ENCODE measurements around the gene CSRNP3.
A peak's percentile ranks its signal among the peaks of the same experiment; 100 is the strongest.

CSRNP3 gene

DNA sequence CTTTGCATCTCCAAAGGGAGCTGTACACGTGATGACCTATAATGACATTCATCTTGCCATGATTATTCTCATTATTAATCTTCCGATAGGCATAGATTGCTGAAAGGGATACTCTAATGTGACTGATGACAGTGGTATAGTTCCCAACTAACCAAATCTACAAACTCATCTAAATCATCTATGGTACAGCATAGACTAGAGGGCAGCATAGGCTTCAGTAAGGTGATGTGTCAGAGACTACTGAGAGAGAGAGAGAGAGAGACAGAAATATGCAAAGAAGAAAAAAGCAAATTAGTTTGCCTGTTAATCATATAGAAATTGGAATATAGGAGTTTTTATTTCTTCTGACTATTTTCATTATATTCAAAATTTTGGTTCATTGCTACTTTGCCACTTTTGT, 89.3 kb downstream of the CSRNP3 start:
- CTCF ChIA-PET = interaction anchor here (0.7 kb wide), 1 partner anchor 316 kb away, joined by 3 read pairs; no protein-coding TSS in a partner anchor
- POLR2A ChIA-PET = no interaction called here
- no peak for TF ChIP-seq ZNF404 (tag by site-specific recombination; IDR thresholded peaks at IDR 0.05)
- TF ChIP-seq HOXD13 (CRISPR knock-in tag; IDR thresholded peaks at IDR 0.05; ENCODE audit: borderline replicate concordance) = no peak
- no peak for TF ChIP-seq ZNF416 (tag by site-specific recombination; IDR thresholded peaks at IDR 0.05)
- TF ChIP-seq ZNF530 (tag by site-specific recombination; IDR thresholded peaks at IDR 0.05; ENCODE audit: low read depth) = no peak
- no peak for TF ChIP-seq GLIS2 (tag by site-specific recombination; IDR thresholded peaks at IDR 0.05)
- TF ChIP-seq ZNF138 (tag by site-specific recombination; IDR thresholded peaks at IDR 0.05; ENCODE audit: borderline replicate concordance) = no peak
- TF ChIP-seq ZNF830 (tag by site-specific recombination; IDR thresholded peaks at IDR 0.05; ENCODE audit: low read depth) = no peak
- TF ChIP-seq ZNF677 (tag by site-specific recombination; IDR thresholded peaks at IDR 0.05) = no peak
- peak; percentile 26; the same call in 1 of the 2 replicates for TF ChIP-seq CTCF (tag by site-specific recombination; IDR thresholded peaks at IDR 0.05)
- Histone ChIP-seq H3K4me1 (ENCODE audit: control insufficient read depth, insufficient read depth, low read length) (no peaks in the 10 kb centered on the region), H3K36me3 (ENCODE audit: control insufficient read depth in 2 of 2, insufficient read depth in 1 of 2, low read length in 2 of 2) (no peaks in the 10 kb centered on the region), H3K27ac (ENCODE audit: extremely low read depth, low read depth, low read length) (no peak overlapping the region), H3K4me3 (ENCODE audit: low read depth, low read length) (no peak overlapping the region), H3K9me3 (ENCODE audit: control insufficient read depth, insufficient read depth, low read depth, low read length) (no peaks in the 10 kb centered on the region)

GRCh38 chr2:165560377-165560988, 91.0 kb downstream of the CSRNP3 start:
- no peak for TF ChIP-seq ZNF626 (tag by site-specific recombination; IDR thresholded peaks at IDR 0.05)
- no peak for TF ChIP-seq ZBTB21 (tag by site-specific recombination; IDR thresholded peaks at IDR 0.05)
- TF ChIP-seq ZNF561 (tag by site-specific recombination; IDR thresholded peaks at IDR 0.05; ENCODE audit: borderline replicate concordance) = no peak
- no peak for TF ChIP-seq ZNF610 (tag by site-specific recombination; IDR thresholded peaks at IDR 0.05; ENCODE audit: borderline replicate concordance)
- TF ChIP-seq ZNF19 (tag by site-specific recombination; IDR thresholded peaks at IDR 0.05; ENCODE audit: low read depth) = no peak
- no peak for TF ChIP-seq SCRT2 (tag by site-specific recombination; IDR thresholded peaks at IDR 0.05)
- no peak for TF ChIP-seq ZNF214 (tag by site-specific recombination; IDR thresholded peaks at IDR 0.05; ENCODE audit: borderline replicate concordance)
- TF ChIP-seq SP2 (tag by site-specific recombination; IDR thresholded peaks at IDR 0.05) = no peak
- no peak for TF ChIP-seq ZNF274 (IDR thresholded peaks at IDR 0.05; ENCODE audit: low read length)
- TF ChIP-seq ZNF274 (tag by site-specific recombination; IDR thresholded peaks at IDR 0.05; ENCODE audit: borderline replicate concordance) = no peak
- TF ChIP-seq ZNF677 (tag by site-specific recombination; IDR thresholded peaks at IDR 0.05) = no peak
- no peak for TF ChIP-seq SP3 (tag by site-specific recombination; IDR thresholded peaks at IDR 0.05)
- TF ChIP-seq, protein P1, sequence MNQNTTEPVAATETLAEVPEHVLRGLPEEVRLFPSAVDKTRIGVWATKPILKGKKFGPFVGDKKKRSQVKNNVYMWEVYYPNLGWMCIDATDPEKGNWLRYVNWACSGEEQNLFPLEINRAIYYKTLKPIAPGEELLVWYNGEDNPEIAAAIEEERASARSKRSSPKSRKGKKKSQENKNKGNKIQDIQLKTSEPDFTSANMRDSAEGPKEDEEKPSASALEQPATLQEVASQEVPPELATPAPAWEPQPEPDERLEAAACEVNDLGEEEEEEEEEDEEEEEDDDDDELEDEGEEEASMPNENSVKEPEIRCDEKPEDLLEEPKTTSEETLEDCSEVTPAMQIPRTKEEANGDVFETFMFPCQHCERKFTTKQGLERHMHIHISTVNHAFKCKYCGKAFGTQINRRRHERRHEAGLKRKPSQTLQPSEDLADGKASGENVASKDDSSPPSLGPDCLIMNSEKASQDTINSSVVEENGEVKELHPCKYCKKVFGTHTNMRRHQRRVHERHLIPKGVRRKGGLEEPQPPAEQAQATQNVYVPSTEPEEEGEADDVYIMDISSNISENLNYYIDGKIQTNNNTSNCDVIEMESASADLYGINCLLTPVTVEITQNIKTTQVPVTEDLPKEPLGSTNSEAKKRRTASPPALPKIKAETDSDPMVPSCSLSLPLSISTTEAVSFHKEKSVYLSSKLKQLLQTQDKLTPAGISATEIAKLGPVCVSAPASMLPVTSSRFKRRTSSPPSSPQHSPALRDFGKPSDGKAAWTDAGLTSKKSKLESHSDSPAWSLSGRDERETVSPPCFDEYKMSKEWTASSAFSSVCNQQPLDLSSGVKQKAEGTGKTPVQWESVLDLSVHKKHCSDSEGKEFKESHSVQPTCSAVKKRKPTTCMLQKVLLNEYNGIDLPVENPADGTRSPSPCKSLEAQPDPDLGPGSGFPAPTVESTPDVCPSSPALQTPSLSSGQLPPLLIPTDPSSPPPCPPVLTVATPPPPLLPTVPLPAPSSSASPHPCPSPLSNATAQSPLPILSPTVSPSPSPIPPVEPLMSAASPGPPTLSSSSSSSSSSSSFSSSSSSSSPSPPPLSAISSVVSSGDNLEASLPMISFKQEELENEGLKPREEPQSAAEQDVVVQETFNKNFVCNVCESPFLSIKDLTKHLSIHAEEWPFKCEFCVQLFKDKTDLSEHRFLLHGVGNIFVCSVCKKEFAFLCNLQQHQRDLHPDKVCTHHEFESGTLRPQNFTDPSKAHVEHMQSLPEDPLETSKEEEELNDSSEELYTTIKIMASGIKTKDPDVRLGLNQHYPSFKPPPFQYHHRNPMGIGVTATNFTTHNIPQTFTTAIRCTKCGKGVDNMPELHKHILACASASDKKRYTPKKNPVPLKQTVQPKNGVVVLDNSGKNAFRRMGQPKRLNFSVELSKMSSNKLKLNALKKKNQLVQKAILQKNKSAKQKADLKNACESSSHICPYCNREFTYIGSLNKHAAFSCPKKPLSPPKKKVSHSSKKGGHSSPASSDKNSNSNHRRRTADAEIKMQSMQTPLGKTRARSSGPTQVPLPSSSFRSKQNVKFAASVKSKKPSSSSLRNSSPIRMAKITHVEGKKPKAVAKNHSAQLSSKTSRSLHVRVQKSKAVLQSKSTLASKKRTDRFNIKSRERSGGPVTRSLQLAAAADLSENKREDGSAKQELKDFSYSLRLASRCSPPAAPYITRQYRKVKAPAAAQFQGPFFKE (tag by site-specific recombination; IDR thresholded peaks at IDR 0.05; ENCODE audit: borderline replicate concordance) = no peak
- TF ChIP-seq ZNF768 (tag by site-specific recombination; IDR thresholded peaks at IDR 0.05) = no peak
- TF ChIP-seq, protein P2, sequence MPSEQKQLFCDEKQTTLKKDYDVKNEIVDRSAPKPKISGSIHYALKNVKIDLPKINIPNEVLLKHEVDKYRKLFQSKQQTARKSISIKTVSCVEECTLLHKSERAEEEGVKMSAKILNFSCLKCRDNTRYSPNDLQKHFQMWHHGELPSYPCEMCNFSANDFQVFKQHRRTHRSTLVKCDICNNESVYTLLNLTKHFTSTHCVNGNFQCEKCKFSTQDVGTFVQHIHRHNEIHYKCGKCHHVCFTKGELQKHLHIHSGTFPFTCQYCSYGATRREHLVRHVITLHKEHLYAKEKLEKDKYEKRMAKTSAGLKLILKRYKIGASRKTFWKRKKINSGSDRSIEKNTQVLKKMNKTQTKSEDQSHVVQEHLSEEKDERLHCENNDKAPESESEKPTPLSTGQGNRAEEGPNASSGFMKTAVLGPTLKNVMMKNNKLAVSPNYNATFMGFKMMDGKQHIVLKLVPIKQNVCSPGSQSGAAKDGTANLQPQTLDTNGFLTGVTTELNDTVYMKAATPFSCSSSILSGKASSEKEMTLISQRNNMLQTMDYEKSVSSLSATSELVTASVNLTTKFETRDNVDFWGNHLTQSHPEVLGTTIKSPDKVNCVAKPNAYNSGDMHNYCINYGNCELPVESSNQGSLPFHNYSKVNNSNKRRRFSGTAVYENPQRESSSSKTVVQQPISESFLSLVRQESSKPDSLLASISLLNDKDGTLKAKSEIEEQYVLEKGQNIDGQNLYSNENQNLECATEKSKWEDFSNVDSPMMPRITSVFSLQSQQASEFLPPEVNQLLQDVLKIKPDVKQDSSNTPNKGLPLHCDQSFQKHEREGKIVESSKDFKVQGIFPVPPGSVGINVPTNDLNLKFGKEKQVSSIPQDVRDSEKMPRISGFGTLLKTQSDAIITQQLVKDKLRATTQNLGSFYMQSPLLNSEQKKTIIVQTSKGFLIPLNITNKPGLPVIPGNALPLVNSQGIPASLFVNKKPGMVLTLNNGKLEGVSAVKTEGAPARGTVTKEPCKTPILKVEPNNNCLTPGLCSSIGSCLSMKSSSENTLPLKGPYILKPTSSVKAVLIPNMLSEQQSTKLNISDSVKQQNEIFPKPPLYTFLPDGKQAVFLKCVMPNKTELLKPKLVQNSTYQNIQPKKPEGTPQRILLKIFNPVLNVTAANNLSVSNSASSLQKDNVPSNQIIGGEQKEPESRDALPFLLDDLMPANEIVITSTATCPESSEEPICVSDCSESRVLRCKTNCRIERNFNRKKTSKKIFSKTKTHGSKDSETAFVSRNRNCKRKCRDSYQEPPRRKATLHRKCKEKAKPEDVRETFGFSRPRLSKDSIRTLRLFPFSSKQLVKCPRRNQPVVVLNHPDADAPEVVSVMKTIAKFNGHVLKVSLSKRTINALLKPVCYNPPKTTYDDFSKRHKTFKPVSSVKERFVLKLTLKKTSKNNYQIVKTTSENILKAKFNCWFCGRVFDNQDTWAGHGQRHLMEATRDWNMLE (tag by site-specific recombination; conservative IDR thresholded peaks at IDR 0.05; ENCODE audit: low read depth) = no peak
- Histone ChIP-seq H3K9me3 (ENCODE audit: control insufficient read depth, insufficient read depth, low read depth, low read length) (no peaks in the 10 kb centered on the region), H3K27ac (ENCODE audit: extremely low read depth, low read depth, low read length) (no peak overlapping the region), H3K36me3 (ENCODE audit: control insufficient read depth in 2 of 2, insufficient read depth in 1 of 2, low read length in 2 of 2) (no peaks in the 10 kb centered on the region), H3K4me1 (ENCODE audit: control insufficient read depth, insufficient read depth, low read length) (no peaks in the 10 kb centered on the region), H3K4me3 (ENCODE audit: low read depth, low read length) (no peak overlapping the region)
- ChIA-PET POLR2A (no interaction called here), CTCF (no interaction called here)
